Stimulated activated naive CD8-positive, alpha-beta T cell treated with anti-CD3 and anti-CD28 coated beads, Interleukin-15, amount 100 ng/mL, for 72 hours (primary cell): Measurements from ENCODE around the gene ABHD1.
"Not testable (repeated sequence)": the region's sequence is repeated elsewhere in the genome, so short reads cannot be mapped to it uniquely, and the experiment has no call there.

Experiments used
- ATAC-seq: fragments of 150-1000 bp; cut with Tn5 transposase; 2 replicates; pipeline ENCODE4 v1.10.0; 2021; ENCODE audit warnings: mild to moderate bottlenecking, moderate library complexity
- DNase-seq, 2 donors: peaks; one replicate each; pipeline ENCODE4 v3.0.0; 2021 to 2022
- H3K27ac Mint-ChIP-seq, 2 donors: one replicate each; pipeline ENCODE4 v1.8.0; 2022; ENCODE audit warnings: mild to moderate bottlenecking in 2 of 2, mixed read lengths in 2 of 2, moderate library complexity in 2 of 2
- H3K27me3 Mint-ChIP-seq: one replicate; pipeline ENCODE4 v1.8.0; 2022; ENCODE audit warnings: mixed read lengths
- H3K4me1 Mint-ChIP-seq: one replicate; pipeline ENCODE4 v1.8.0; 2022; ENCODE audit warnings: mild to moderate bottlenecking, mixed read lengths
- H3K4me3 Mint-ChIP-seq, 2 donors: one replicate each; pipeline ENCODE4 v1.8.0; 2022; ENCODE audit warnings: mild to moderate bottlenecking in 2 of 2, mixed read lengths in 2 of 2, moderate library complexity in 1 of 2
- H3K9me3 Mint-ChIP-seq, 2 donors: one replicate each; pipeline ENCODE4 v1.8.0; 2022; ENCODE audit warnings: mixed read lengths in 2 of 2

Gene ABHD1

GRCh38 chr2:27123302-27124150 lies at the start of gene ABHD1:
Gene ABHD1, plus strand, starts transcription at chr2:27123815. Its CDS starts 134 bp downstream, at chr2:27123949.
- H3K9me3 Mint-ChIP-seq = no peaks in the 10 kb centered on the region
- peaks cover 43% of the 10 kb centered on the region for H3K27me3 Mint-ChIP-seq
- H3K4me1 Mint-ChIP-seq = peaks cover 21% of the 10 kb centered on the region
- ATAC-seq = peak; percentile 81
- peak within 1 kb of the TSS; percentile 85 to 89 for H3K4me3 Mint-ChIP-seq
- peak within 1 kb of the TSS; percentile 83 to 94 for H3K27ac Mint-ChIP-seq
- DNase-seq = peak; percentile 52 to 56

- ATAC-seq = no peak
- DNase-seq = no peak
- H3K27ac Mint-ChIP-seq = peak overlapping the region; percentile 13 to 88
- peak overlapping the region; percentile 36 for H3K4me3 Mint-ChIP-seq
- peaks cover 71% of the 10 kb centered on the region for H3K4me1 Mint-ChIP-seq
- H3K27me3 Mint-ChIP-seq = no peaks in the 10 kb centered on the region
- no peaks in the 10 kb centered on the region for H3K9me3 Mint-ChIP-seq
Observed at GRCh38 chr2:27074738-27075565, 48.7 kb upstream of the ABHD1 start.

GRCh38 chr2:27075566-27075871 lies 48.1 kb upstream of the ABHD1 start:
- not testable (repeated sequence) for DNase-seq, ATAC-seq, H3K27me3 Mint-ChIP-seq, H3K9me3 Mint-ChIP-seq
- Mint-ChIP-seq H3K4me3 (peak overlapping the region; percentile 36), H3K27ac (peak overlapping the region in 1 of 2 donors; percentile 88), H3K4me1 (peaks cover 71% of the 10 kb centered on the region)

GRCh38 chr2:27076323-27076722 lies 47.3 kb upstream of the ABHD1 start:
- Mint-ChIP-seq H3K9me3 (no peaks in the 10 kb centered on the region), H3K27me3 (no peaks in the 10 kb centered on the region), H3K4me3 (no peak overlapping the region), H3K27ac (peak overlapping the region in 1 of 2 donors; percentile 48), H3K4me1 (peaks cover 73% of the 10 kb centered on the region)
- ATAC-seq (no peak), DNase-seq (no peak)

- Mint-ChIP-seq H3K4me1 (peaks cover 78% of the 10 kb centered on the region), H3K9me3 (no peaks in the 10 kb centered on the region), H3K27me3 (no peaks in the 10 kb centered on the region), H3K4me3 (no peak overlapping the region), H3K27ac (no peak overlapping the region)
- DNase-seq = no peak
- no peak for ATAC-seq
Observed at GRCh38 chr2:27077231-27077630, 46.4 kb upstream of the ABHD1 start.

- H3K4me3 Mint-ChIP-seq = no peak within 1 kb of the TSS
- no peaks in the 10 kb centered on the region for H3K27me3 Mint-ChIP-seq
- ATAC-seq (no peak), DNase-seq (no peak)
- no peak within 1 kb of the TSS for H3K27ac Mint-ChIP-seq
- peaks cover 68% of the 10 kb centered on the region for H3K4me1 Mint-ChIP-seq
- H3K9me3 Mint-ChIP-seq = no peaks in the 10 kb centered on the region
Observed at GRCh38 chr2:27078267-27079194, 45.1 kb upstream of the ABHD1 start, which contains the start of gene EMILIN1. Gene EMILIN1, plus strand, starts transcription at chr2:27078615. Its CDS starts 451 bp downstream, at chr2:27079066.

- DNase-seq = no peak
- Mint-ChIP-seq H3K27me3 (no peaks in the 10 kb centered on the region), H3K4me1 (peaks cover 58% of the 10 kb centered on the region), H3K27ac (peak overlapping the region in 1 of 2 donors; percentile 38), H3K9me3 (no peaks in the 10 kb centered on the region), H3K4me3 (no peak overlapping the region)
- ATAC-seq = no peak
Observed at GRCh38 chr2:27079233-27080139, 44.1 kb upstream of the ABHD1 start.

- Mint-ChIP-seq H3K4me1 (peaks cover 56% of the 10 kb centered on the region), H3K4me3 (peak overlapping the region; percentile 13 to 48), H3K27ac (peak overlapping the region; percentile 38 to 83), H3K27me3 (no peaks in the 10 kb centered on the region), H3K9me3 (no peaks in the 10 kb centered on the region)
- ATAC-seq = no peak
- DNase-seq = no peak
Observed at GRCh38 chr2:27080140-27080469, 43.5 kb upstream of the ABHD1 start.

GRCh38 chr2:27080603-27080936 lies 43.0 kb upstream of the ABHD1 start:
- H3K4me1 Mint-ChIP-seq = peaks cover 56% of the 10 kb centered on the region
- no peaks in the 10 kb centered on the region for H3K9me3 Mint-ChIP-seq
- no peak for ATAC-seq

GRCh38 chr2:27081984-27082772 lies 41.4 kb upstream of the ABHD1 start:
- H3K27ac Mint-ChIP-seq = peak overlapping the region in 1 of 2 donors; percentile 98
- peak overlapping the region in 1 of 2 donors; percentile 88 for H3K4me3 Mint-ChIP-seq
- ATAC-seq = no peak
- DNase-seq = no peak
- H3K4me1 Mint-ChIP-seq = peaks cover 54% of the 10 kb centered on the region
- H3K27me3 Mint-ChIP-seq = no peaks in the 10 kb centered on the region
- H3K9me3 Mint-ChIP-seq = no peaks in the 10 kb centered on the region

More at GRCh38 chr2:27080603-27080936, 43.0 kb upstream of the ABHD1 start:
- no peak for DNase-seq
- no peaks in the 10 kb centered on the region for H3K27me3 Mint-ChIP-seq
- peak overlapping the region; percentile 74 to 88 for H3K4me3 Mint-ChIP-seq
- peak overlapping the region; percentile 90 to 91 for H3K27ac Mint-ChIP-seq

GRCh38 chr2:27082773-27083409 lies 40.7 kb upstream of the ABHD1 start:
- peaks cover 52% of the 10 kb centered on the region for H3K4me1 Mint-ChIP-seq
- ATAC-seq = no peak
- no peaks in the 10 kb centered on the region for H3K9me3 Mint-ChIP-seq
- DNase-seq = no peak
- no peak overlapping the region for H3K4me3 Mint-ChIP-seq
- peak overlapping the region in 1 of 2 donors; percentile 67 for H3K27ac Mint-ChIP-seq
- no peaks in the 10 kb centered on the region for H3K27me3 Mint-ChIP-seq

GRCh38 chr2:27083410-27084296 lies 40.0 kb upstream of the ABHD1 start:
- Mint-ChIP-seq H3K27ac (no peak overlapping the region), H3K4me3 (no peak overlapping the region), H3K4me1 (peaks cover 50% of the 10 kb centered on the region), H3K27me3 (no peaks in the 10 kb centered on the region), H3K9me3 (no peaks in the 10 kb centered on the region)
- ATAC-seq = no peak
- no peak for DNase-seq
